ENCODE results near the gene IQSEC1.

DNA sequence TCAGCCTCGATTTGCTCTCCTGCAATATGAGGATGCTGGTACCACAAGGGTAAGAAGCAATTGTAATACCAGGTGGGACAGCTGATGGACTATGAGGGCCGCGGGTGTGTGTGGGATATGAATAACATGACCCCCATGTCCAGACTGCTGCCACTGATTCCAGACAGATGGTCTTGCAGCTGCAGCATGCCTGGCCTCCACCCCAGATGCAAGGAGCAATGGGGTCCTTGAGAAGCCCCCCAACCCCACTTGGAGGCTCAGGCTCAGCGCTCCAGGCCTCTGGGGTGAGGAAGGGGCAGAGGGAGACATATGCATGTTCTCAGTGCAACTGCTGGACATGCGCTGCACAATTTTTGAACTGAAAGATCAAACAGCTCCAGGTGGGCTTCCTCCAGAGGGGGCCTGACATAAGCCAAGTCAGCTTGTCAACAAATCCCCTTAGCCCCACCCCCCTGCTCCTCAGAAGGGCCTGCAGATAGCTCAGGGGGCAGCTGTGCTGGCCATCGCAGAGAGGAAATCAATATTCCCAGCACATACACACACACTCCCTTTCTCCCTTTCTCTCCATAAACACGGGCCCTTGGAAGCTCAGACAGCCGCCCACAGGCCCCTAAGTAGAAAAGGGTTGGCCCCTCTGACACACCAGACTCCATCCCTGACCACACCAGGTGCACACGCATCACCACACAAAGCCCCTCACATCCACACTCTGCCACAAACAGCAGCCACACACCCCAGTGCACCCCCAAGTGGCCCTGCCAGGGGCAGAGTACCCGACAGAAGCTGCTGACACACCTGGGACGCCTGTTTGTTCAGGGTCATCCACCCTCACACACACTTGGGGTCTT lies 107.0 kb downstream of the IQSEC1 start:
- TF ChIP-seq EP300 (IDR thresholded peaks at IDR 0.05; ENCODE audit: borderline replicate concordance): no peak
- TF ChIP-seq, protein P1, sequence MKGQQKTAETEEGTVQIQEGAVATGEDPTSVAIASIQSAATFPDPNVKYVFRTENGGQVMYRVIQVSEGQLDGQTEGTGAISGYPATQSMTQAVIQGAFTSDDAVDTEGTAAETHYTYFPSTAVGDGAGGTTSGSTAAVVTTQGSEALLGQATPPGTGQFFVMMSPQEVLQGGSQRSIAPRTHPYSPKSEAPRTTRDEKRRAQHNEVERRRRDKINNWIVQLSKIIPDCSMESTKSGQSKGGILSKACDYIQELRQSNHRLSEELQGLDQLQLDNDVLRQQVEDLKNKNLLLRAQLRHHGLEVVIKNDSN (IDR thresholded peaks at IDR 0.05): no peak
- TF ChIP-seq RAD21 (IDR thresholded peaks at IDR 0.05; ENCODE audit: low read depth): no peak
- TF ChIP-seq CEBPB (IDR thresholded peaks at IDR 0.05): no peak
- TF ChIP-seq EGR1 (IDR thresholded peaks at IDR 0.05): no peak
- TF ChIP-seq CREB1 (IDR thresholded peaks at IDR 0.05; ENCODE audit: low read depth): no peak
- TF ChIP-seq, protein P2, sequence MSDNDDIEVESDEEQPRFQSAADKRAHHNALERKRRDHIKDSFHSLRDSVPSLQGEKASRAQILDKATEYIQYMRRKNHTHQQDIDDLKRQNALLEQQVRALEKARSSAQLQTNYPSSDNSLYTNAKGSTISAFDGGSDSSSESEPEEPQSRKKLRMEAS (IDR thresholded peaks at IDR 0.05): no peak
- TF ChIP-seq, protein P3, sequence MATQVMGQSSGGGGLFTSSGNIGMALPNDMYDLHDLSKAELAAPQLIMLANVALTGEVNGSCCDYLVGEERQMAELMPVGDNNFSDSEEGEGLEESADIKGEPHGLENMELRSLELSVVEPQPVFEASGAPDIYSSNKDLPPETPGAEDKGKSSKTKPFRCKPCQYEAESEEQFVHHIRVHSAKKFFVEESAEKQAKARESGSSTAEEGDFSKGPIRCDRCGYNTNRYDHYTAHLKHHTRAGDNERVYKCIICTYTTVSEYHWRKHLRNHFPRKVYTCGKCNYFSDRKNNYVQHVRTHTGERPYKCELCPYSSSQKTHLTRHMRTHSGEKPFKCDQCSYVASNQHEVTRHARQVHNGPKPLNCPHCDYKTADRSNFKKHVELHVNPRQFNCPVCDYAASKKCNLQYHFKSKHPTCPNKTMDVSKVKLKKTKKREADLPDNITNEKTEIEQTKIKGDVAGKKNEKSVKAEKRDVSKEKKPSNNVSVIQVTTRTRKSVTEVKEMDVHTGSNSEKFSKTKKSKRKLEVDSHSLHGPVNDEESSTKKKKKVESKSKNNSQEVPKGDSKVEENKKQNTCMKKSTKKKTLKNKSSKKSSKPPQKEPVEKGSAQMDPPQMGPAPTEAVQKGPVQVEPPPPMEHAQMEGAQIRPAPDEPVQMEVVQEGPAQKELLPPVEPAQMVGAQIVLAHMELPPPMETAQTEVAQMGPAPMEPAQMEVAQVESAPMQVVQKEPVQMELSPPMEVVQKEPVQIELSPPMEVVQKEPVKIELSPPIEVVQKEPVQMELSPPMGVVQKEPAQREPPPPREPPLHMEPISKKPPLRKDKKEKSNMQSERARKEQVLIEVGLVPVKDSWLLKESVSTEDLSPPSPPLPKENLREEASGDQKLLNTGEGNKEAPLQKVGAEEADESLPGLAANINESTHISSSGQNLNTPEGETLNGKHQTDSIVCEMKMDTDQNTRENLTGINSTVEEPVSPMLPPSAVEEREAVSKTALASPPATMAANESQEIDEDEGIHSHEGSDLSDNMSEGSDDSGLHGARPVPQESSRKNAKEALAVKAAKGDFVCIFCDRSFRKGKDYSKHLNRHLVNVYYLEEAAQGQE (IDR thresholded peaks at IDR 0.05; ENCODE audit: low read depth): no peak
- no peak for TF ChIP-seq TAF1 (IDR thresholded peaks at IDR 0.05; ENCODE audit: low read depth)
- TF ChIP-seq TEAD4 (IDR thresholded peaks at IDR 0.05): no peak

All from Ishikawa (cell line).